Epidermal melanocyte (primary cell): ENCODE data around the gene ABHD15.

Source experiments
- DNase-seq: peaks from one replicate; pipeline ENCODE4 v3.0.0; 2011; ENCODE audit warnings: low spot score; ENCODE audit not compliant: insufficient read length

The ABHD15 gene

GRCh38 chr17:29582254-29582765 lies 15.5 kb upstream of the ABHD15 start:
- no peak for DNase-seq

DNA sequence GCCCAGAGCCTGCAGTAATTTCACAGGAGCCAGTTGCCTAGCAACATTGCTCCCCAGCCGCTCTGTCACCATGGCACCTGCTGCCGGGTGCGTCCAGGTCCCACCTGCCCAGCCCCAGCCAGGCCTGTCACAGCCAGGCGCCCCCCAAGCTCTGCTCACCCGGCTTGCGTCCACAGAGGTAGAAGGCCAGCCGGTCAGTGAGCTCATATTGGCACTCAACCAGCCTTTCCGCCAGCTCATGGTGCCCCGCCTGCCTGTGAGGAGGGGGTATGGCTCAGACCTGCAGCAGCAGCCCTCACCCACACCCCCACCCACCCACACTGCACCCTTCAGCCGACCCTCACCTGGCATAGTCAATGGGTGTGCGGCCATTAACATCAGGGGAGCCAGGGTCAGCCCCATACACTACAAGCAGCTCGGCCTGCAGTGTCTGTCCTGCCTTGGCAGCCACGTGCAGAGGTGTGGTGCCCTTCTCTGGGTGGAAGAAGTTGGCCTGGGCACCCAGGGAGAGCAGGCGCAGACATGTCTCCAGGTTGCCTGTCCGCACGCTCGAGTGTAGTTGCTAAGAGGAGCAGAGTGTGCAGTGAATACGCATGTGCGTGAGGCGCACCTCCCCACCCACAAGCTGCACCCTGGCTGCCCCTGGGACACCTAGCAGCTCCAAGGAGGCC lies 14.9 kb upstream of the ABHD15 start:
- no peak for DNase-seq

DNA sequence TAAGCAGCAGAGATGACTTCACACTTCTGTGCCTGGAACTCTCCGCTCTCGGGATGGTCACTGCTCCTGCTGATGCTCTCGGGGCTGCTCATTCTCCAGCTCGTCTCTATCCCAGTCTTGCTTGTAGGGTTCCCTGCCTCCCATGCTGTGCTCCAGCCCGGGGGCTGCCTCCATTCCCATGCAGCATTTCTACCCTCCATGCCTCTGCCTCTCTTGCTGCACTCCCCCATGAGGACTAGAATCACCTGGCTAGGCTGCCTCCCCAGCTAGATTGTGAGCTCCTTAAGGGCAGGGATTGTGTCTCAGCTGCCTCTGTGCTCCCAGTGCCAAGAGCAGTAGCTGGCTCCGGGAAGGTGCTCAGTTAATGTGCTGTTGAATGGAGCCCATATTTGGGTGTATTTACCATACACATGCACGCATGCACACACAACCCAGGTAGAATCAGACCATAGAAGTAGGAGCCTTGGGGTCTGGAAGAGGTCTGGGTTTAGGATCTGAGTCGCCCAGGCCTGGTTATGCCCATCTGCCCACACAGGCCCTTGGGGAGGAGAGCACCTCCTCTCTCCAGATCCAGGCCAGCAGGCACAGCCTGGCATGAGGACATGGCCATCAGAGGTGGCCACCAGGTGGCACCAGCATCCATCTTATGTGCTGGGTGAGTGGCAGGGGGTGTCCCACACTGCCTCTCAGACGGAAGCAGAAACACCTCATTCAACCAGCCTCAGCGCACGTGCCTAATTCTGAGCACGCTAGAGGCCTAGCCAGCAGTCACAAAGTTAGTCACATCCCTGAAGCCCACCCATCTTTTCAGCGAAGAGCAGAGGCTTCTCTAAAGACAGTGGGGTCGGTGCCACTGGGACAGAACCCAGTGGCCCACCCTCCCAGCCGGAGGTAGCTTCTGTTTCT lies 13.3 kb upstream of the ABHD15 start:
- DNase-seq, result peak; percentile 95

DNA sequence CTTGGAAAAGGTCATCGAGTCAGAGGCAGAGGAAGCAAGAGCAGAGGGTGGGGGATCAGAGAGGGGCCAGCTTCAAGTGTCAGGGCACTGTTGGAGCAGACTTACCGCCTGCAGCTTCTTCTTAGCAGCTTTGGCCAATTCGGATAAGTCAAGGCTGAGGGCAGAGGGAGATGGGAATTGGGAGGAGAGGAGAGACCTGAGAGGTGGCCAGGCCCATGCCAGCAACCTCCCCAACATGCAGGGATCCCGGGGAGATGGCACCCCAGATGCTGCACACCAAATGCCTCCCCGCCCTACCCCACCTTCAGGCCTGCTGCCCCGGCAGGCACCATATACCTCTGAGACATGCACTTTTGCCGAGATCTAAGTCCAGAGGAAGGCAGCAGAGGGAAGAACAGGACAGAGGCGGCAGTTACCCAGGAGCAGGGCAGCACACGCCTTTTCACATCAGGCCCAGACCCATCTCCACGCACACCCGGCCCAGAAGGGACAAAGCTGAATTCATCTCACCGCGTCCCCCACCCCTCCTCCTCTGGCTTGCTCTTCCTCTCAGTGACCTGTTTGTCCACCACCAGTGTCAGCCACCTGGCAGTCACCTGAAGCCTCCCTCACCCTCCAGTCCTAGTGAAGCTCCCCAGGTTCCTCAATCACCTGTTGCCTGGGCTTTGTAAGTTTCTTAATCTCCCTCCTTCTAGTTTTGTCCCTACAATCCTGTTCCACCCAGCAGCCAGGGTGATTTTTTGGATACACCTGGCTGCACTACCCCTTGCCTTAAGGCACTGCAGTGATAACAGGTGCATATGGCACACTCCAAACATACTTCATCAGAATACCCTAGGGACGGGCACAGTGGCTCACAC lies 12.0 kb upstream of the ABHD15 start:
- DNase-seq, result no peak

- DNase-seq, result no peak
These were observed 10.8 kb upstream of the ABHD15 start for GRCh38 chr17:29577385-29578211.

GRCh38 chr17:29577001-29577370 lies 10.1 kb upstream of the ABHD15 start:
- DNase-seq, result no peak

GRCh38 chr17:29576214-29577000 lies 9.6 kb upstream of the ABHD15 start:
- DNase-seq, result no peak

- no peak for DNase-seq
These were observed 8.8 kb upstream of the ABHD15 start for GRCh38 chr17:29575511-29576213.

DNA sequence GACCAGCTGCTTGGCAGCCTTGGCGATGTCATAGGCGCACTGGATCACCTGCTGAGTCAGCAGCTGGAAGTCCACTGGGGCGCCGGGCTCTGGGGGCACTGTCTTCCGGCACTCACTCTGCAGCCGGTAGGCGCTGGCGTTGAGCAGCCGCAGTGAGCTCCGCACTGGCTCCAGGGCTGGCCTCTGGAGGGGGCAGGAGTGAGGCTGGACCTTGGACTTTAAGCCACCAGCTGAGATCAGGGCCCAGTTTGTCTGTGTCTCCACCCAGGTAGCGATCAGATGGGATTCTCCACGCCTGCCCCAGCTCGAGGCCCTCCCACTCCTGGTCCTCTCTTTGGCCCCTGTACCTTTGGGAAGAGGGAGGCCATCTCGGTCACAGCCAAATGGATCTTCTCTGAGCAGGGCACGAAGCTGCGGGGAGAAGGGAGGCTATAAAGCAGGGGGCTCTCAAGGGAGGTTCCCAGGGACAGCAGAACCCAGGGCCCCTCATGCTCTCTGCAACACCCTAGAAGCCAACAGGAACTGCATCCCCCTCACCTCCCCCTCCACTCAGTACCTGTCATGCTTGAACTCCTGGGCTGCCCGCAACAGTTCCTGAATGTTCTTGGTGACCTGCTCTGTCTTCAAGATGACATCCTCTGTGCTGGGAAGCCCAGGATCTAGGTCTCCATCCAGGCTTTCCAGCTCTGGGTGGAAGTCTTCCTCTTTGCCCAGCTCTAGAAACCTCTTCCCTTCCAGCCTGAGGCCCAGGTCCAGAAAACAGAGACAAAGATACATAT lies 8.1 kb upstream of the ABHD15 start:
- no peak for DNase-seq

DNA sequence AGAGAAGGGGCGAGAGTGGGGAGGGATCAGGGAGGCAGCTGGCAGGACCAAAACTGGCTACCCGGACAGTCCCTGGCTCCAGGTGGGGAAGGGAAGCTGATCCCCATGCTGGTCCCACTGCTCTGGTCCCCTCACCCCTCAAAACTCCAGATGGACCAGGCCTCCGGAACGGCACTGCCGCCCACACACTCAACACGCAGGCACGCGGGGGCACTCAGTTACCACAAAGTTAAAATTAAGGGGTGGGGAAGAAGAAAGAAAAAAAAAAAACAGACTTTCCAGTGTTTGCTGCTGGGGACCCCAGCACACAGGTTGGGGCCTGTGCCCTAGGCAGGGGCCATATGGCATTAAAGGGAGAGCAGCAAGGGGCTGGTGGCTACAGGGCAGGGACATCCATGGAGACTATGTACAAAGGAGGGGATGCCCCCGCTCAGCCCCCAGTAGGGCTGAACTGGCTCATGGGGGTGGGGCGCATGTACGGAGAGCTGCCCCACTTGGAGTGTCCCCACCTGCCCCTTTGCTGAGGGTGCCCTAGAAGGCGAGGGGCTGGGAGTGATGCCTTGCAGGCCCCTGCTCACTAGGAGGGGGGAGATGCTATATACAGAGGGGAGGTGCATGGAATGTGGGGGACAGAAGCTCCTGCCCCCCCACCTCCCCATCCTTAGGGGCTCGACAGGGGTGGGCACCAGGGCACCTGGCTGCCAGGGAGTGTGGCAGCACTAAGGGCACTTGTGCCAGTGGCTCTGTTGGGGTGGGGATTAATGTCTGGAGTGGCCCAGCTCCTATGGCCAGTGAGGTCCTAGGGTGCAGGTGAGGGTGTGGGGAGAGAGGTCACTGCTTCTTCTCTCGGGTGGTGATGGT lies 7.3 kb upstream of the ABHD15 start:
- no peak for DNase-seq

DNA sequence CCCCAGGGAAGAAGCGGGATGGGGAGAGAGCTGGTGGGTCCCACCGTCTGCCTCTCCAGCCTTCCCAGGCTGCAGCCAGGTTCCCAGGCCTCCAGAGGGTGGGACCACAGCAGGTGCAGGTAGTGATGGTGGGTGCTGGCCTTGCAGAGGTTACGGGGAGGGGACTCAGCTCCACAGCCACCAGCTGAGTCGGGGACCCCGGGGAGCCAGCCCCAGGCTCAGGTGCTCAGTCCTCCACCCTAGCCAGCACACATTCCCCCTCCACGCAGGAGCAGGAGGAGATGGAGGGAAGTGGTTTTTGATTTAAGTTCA lies 6.7 kb upstream of the ABHD15 start:
- DNase-seq, result no peak

DNA sequence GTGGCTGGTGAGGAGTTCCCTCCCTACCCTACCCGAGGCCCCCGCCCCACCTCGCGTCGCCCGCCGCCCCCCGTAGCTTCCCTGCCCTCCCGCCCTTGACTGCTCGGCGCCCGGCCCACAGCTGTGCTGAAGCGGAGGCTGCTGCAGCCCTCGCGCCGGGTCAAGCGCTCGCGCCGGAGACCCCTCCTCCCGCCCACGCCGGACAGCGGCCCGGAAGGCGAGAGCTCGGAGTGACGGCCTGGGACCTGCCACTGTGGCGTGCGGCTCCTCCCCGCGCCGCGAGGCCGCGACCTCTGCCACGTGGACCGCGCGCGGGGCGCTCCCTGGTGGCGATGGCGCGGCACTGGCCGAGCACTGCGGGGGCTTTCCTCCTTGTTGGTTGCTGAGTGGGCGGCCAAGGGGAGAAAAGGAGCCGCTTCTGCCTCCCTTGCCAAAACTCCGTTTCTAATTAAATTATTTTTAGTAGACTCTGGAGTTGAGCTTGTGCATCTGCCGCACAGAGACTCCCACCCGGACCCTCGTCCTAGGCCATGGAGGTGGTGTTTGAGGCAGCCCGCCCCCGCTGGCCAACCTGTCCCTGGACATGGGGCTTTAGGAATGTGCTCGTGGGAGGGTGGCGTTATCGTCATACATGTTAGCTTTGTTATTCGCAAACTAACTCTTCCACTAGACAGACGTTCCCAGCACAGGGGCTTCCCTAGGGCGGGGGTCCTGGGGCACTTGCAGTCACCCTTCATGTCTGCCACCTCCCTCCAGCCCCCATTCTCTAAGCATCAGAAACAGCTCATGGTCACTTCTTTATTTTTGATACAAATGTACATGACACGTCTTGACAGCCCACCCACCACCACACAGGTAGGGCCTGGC lies 6.1 kb upstream of the ABHD15 start:
- DNase-seq, result no peak

DNA sequence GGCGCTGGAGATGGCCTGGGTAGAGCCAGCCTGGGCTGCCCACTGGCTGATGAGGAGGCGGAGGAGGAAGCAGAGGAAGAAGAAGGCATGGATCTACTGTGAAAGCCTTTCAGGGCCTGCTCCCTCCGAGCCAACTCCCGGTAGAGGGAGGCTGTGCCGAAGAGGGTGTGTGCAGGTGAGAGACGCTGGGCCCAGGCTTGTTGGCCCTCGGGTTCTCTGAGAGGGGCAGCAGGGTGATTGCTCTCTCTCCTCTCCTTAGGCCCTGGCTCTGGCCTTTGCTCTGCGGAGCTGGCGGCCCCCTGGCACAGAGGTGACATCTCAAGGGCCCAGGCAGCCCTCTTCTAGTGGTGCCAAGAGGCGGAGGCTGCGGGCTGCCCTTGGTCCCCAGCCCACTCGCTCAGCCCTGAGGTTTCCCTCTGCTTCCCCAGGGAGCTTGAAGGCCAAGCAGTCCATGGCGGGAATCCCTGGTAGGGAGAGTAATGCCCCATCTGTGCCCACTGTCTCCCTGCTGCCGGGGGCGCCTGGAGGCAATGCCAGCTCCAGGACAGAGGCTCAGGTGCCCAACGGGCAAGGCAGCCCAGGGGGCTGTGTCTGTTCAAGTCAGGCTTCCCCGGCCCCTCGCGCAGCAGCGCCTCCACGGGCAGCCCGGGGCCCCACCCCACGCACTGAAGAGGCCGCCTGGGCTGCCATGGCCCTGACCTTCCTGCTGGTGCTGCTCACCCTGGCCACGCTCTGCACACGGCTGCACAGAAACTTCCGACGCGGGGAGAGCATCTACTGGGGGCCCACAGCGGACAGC lies 5.2 kb upstream of the ABHD15 start:
- DNase-seq, result no peak

GRCh38 chr17:29571486-29571882 lies 4.6 kb upstream of the ABHD15 start:
- DNase-seq, result no peak

- DNase-seq, result no peak
These were observed 3.7 kb upstream of the ABHD15 start for GRCh38 chr17:29570521-29570920.
